AG10803 (cell line): ENCODE data around the gene KIF25.

Experiments
- DNase-seq: peaks from one replicate; pipeline ENCODE4 v3.0.0; 2010; ENCODE audit warnings: low read depth
- H3K4me3 ChIP-seq: 2 replicates; pipeline ENCODE4 v1.5.1; 2011; ENCODE audit warnings: mild to moderate bottlenecking, low read length, control low read depth
- TF ChIP-seq, protein P1 (sequence below): conservative IDR thresholded peaks from 2 replicates; pipeline ENCODE4 v1.5.1; 2011; ENCODE audit warnings: mild to moderate bottlenecking, low read length, control low read depth, inconsistent platforms

Gene KIF25

DNA sequence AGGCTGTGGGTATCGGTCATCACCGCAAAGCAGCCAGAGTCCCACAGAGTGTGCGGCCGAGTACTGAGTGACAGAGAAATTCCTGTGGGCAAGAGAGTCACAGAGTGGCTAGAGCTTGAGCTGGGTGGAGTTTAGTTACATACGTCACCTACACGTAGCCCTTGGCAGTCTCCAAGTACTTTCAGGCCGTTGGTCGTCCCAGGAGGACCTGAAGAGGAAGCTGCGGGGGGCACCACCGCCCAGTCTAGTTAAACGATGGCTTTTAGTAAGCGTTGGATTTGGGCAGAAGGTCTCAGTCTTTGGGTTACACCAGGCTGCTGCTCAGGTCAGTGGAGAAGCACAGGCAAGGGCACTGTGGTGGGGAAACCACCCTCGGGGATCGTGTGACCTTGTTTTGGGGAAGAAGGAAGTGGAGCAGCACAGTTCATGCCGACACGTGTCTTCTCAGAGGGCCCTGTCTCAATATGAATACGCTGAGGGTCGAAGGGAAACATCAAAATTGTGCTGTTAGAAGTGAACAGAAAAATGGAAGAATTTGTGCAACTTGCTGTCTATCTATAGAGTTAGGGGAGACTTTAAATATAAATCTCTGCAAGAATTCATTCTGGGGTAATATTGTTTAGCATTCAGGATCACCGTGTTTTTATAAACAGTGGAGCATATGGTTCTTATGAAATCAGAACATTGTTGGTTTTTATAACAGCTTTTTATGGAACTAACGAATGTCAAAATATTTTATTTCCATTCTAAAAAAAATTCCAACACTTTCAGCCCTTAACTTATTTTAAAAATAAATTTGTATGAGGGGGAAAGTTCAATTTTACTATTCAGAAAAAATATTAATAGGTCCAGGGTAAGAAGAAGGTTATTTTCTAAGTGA is 28.6 kb downstream of the KIF25 start:
- no peak for DNase-seq
- TF ChIP-seq, protein P1, sequence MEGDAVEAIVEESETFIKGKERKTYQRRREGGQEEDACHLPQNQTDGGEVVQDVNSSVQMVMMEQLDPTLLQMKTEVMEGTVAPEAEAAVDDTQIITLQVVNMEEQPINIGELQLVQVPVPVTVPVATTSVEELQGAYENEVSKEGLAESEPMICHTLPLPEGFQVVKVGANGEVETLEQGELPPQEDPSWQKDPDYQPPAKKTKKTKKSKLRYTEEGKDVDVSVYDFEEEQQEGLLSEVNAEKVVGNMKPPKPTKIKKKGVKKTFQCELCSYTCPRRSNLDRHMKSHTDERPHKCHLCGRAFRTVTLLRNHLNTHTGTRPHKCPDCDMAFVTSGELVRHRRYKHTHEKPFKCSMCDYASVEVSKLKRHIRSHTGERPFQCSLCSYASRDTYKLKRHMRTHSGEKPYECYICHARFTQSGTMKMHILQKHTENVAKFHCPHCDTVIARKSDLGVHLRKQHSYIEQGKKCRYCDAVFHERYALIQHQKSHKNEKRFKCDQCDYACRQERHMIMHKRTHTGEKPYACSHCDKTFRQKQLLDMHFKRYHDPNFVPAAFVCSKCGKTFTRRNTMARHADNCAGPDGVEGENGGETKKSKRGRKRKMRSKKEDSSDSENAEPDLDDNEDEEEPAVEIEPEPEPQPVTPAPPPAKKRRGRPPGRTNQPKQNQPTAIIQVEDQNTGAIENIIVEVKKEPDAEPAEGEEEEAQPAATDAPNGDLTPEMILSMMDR = no peak
- H3K4me3 ChIP-seq = no peak overlapping the region

DNA sequence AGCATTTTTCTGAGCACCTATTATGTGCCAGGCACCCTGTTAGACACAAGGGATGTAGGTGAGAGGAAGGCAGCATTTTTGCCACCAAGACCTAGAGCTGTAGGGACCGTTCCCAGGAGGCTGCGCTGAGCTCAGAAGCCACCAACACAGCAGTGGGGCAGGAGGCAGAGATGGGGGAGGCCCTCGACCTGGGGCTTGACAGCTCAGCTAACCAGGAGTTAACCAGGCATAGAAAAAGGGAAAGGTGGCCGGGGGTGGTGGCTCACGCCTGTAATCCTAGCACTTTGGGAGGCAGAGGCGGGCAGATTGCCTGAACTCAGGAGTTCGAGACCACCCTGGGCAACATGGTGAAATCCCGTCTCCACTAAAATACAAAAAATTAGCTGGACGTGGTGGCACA is 29.5 kb downstream of the KIF25 start:
- no peak overlapping the region for H3K4me3 ChIP-seq
- no peak for DNase-seq
- TF ChIP-seq, protein P1 = no peak

DNA sequence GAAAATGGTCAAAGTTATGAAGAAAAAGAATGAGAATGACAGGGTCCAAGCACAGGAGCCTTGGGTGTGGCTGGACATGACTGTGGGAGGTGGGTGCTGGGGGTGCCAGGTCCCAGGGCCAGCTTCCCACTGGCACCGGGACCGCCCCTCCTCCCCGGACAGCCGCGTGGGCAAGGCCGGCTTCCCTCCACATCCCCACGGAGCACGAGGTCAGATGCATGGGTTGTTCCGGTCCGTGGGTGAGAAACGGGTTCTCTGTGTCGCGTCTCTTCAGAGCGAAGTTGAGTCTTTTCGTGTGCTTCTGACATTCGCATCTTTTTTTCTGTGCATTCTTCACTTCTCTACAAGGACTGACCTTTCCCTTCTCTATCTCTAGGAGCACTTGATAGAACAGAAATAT is 30.1 kb downstream of the KIF25 start:
- TF ChIP-seq, protein P1 = no peak
- no peak for DNase-seq

DNA sequence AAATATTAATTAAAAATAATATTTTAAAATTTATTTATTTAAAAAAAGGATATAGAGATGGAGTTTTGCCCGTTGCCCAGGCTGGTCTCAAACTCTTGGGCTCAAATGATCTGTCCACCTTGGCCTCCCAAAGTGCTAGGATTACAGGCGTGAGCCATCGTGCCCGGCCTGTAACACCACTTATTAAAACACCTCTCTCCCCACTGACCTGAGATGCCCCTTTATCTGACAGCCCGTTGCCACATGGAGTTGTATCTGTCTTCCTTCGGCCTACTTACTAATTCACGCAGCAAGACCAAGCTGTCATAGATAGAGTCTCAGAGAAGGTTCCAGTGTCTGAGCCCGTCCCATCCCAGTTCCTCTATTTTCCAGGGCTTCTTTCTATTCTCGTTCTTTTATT is 30.7 kb downstream of the KIF25 start:
- TF ChIP-seq, protein P1 = no peak
- DNase-seq = no peak
- H3K4me3 ChIP-seq = no peak overlapping the region

More for the DNA sequence above, 30.1 kb downstream of the KIF25 start:
- no peak overlapping the region for H3K4me3 ChIP-seq

DNA sequence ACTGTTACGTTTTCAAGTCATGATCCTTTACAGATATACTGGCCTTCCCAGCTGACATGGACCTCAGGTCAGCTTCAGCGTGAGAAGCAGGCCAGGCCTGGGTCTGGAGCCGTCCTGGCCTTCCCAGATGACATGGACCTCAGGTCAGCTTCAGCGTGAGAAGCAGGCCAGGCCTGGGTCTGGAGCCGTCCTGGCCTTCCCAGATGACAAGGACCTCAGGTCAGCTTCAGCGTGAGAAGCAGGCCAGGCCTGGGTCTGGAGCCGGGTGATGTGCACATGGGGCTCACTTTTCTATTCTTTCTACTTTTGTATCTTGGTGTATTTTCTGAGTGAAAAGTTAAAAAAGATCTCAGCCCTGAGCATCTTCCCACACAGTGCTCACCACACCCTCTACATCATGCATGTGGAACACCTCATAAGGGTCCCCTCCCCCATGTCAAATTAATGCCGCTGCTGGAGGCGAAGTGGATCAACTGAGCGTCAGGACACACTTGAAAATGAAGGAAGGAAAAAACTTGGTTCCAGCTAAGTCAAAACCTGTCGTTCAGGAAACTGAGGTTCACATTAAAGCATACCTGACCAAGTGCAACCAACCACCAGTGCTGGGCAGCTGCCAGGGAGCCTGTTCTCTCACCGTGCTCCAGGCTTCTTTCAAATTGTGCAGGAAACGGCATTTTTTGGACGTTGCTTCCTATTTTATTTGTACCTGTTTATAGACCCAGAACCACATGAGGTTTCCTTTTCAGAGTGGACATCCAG is 32.2 kb downstream of the KIF25 start:
- H3K4me3 ChIP-seq = no peak overlapping the region
- DNase-seq = no peak
- TF ChIP-seq, protein P1 = no peak

DNA sequence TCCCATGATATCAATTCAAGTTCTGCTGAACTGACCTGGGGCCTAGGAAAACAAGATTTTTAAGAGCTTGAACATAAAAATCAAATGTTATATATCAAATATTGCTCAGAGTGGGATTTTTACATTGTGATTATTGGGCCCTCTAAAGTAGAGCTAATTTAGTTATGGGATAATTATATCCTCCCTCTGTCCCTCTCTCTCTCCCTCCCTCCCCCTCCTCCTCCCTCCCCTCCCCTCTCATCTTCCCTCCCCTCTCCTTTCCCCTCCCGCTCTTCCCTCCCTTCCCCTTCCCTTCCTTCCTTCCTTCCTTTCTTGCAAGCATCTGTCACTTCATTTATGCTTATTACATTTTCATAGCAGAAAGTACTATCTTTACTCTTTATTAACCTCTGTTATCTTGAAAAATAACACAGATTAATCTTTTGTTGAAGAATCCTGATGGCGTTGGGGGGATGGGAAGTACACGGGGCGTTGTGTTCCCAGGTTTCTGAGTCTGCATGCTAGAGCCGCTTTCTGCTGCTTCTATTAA is 32.8 kb downstream of the KIF25 start:
- TF ChIP-seq, protein P1 = no peak
- no peak for DNase-seq
- no peak overlapping the region for H3K4me3 ChIP-seq
